ENCODE measurements around the gene SFMBT1. TPM values are rescaled to one million over a fixed set of nuclear protein-coding genes. Genes with fewer than 3 reads are reported as not detected.

Gene SFMBT1
- total and polyA plus RNA-seq, 2 of the 8 experiments (the other 6 are each of a cell fraction or from before 2014, with no cell fraction given), result 8.1 to 16.8 TPM

DNA sequence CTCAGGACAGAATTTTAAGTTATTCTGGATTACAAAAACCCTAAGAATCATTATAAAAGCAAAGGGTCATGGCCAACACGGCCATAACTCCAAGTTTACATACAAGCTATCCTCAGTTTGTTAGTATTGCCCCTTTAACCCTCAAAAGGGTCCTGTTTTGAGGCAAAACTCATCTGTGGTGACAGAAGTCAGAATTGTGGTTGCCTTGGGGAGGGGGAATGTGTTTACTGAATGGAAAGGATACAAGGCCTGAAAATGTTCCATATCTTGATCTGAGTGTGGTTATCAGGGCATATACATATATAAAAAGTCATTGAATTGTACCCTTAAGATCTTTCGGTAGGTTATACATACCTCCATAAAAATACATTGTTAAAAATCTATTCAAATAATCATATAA is 2.1 kb downstream of the SFMBT1 start:
- Histone ChIP-seq H2AFZ (ENCODE audit: low read length) (no peak overlapping the region), H3K79me1 (ENCODE audit: low read depth, low read length) (peaks cover 1% of the 10 kb centered on the region; the same call in 1 of the 2 replicates), H3K4me2 (ENCODE audit: insufficient read depth in 1 of 2, low read depth in 2 of 2, low read length in 2 of 2) (peak overlapping the region in 1 of 2 experiments; percentile 92; a peak in 1 of 4 replicates), H4K91ac (replicated peaks; ENCODE audit: insufficient read length, low read length) (no peak overlapping the region), H3K79me2 (ENCODE audit: control insufficient read depth in 1 of 2, insufficient read depth in 2 of 2, low read length in 2 of 2) (peaks cover 0 to 50% of the 10 kb centered on the region in 2 experiments; a peak in 2 of 4 replicates), H3K18ac (ENCODE audit: extremely low read depth, low read length) (no peak overlapping the region), H3K9me3 (ENCODE audit: insufficient read depth in 2 of 2, low read depth in 1 of 2, low read length in 1 of 2) (no peaks in the 10 kb centered on the region), H3K27ac (ENCODE audit: low read depth, low read length) (no peak overlapping the region), H3K4me3 (ENCODE audit: extremely low read depth in 1 of 4, insufficient read depth in 2 of 4, low read depth in 3 of 4, low read length in 4 of 4) (peak overlapping the region in 1 of 4 experiments; percentile 72; a peak in 1 of 8 replicates), H2AK5ac (ENCODE audit: low read depth, low read length) (no peak overlapping the region), H2BK5ac (ENCODE audit: low read depth, low read length) (no peak overlapping the region), H3K4ac (replicated peaks; ENCODE audit: insufficient read length, low read depth, low read length) (no peak overlapping the region), H2BK12ac (ENCODE audit: low read depth, low read length) (no peak overlapping the region), H3K36me3 (ENCODE audit: control insufficient read depth in 2 of 4, insufficient read depth in 4 of 4, low read length in 3 of 4) (no peaks in the 10 kb centered on the region; a peak in 1 of 8 replicates), H3K4me1 (replicated peaks in 1 of 4; ENCODE audit: control insufficient read depth in 3 of 4, insufficient read depth in 4 of 4, low read length in 3 of 4) (peaks cover 2 to 8% (median 5%) of the 10 kb centered on the region in 4 experiments; a peak in 6 of 7 replicates), H4K20me1 (replicated peaks in 1 of 2; ENCODE audit: control insufficient read depth in 1 of 2, insufficient read depth in 2 of 2, low read length in 2 of 2) (no peaks in the 10 kb centered on the region), H3K9ac (replicated peaks in 1 of 4; ENCODE audit: extremely low read depth in 1 of 4, low read depth in 3 of 4, low read length in 3 of 4) (no peak overlapping the region), H2BK15ac (ENCODE audit: low read length) (no peak overlapping the region), H2BK20ac (ENCODE audit: low read length) (no peak overlapping the region), H4K5ac (ENCODE audit: insufficient read length, low read depth, low read length) (no peak overlapping the region), H3K14ac (ENCODE audit: insufficient read length) (no peak overlapping the region), H4K8ac (ENCODE audit: extremely low read depth, insufficient read depth, low read length) (no peak overlapping the region), H3K23ac (ENCODE audit: insufficient read length) (no peak overlapping the region), H2BK120ac (replicated peaks; ENCODE audit: low read depth, low read length) (no peak overlapping the region), H3K27me3 (replicated peaks in 1 of 4; ENCODE audit: control insufficient read depth in 3 of 4, extremely low read depth in 1 of 4, insufficient read depth in 3 of 4, low read length in 3 of 4) (peaks cover 0 to 22% (median 8%) of the 10 kb centered on the region in 4 experiments; a peak in 5 of 7 replicates), H3K56ac (replicated peaks; ENCODE audit: insufficient read length, low read depth, low read length) (no peak overlapping the region), H3K23me2 (ENCODE audit: low read depth, low read length) (peaks cover 4% of the 10 kb centered on the region; the same call in 1 of the 2 replicates)
- FAIRE-seq (no peak), DNase-seq (ENCODE audit: low read depth in 1 of 2, low spot score in 2 of 2) (peak in 1 of 2 experiments; percentile 10)
- TF ChIP-seq ATF3 (IDR thresholded peaks at IDR 0.05; ENCODE audit: insufficient read depth, low read depth, low read length), result no peak
- TF ChIP-seq POLR2AphosphoS5 (IDR thresholded peaks at IDR 0.05; ENCODE audit: low read depth, low read length), result no peak
- no peak for TF ChIP-seq KDM4A (IDR thresholded peaks at IDR 0.05; ENCODE audit: low read depth, low read length, severe bottlenecking)
- WGBS, 2 experiments (ENCODE audit: extremely low coverage in 1 of 2, insufficient coverage in 1 of 2, insufficient read length in 1 of 2, insufficient replicate concordance in 2 of 2, low coverage in 1 of 2, low lambda C conversion rate in 2 of 2, missing lambda C conversion rate in 1 of 2), result 94% methylated on average over 2 of the region's 2 CpGs; no CpG with 5 or more reads in 1 of the 2 experiments
- POLR2A ChIA-PET (ENCODE audit: partially characterized antibody), result interaction anchor here (0.6 to 1.5 kb wide), 3 partner anchors 8 to 338 kb away, joined by 4 to 6 read pairs (median 5); partner anchors contain the start of genes GLT8D1 and SPCS1
- CTCF ChIA-PET (ENCODE audit: partially characterized antibody), result interaction anchor here (0.7 to 1.0 kb wide), 4 partner anchors 10 to 193 kb away, joined by 3 read pairs; no protein-coding TSS in a partner anchor
